ENCODE measurements around the gene TARP.
"Not testable (repeated sequence)": the region's sequence is repeated elsewhere in the genome, so short reads cannot be mapped to it uniquely, and the experiment has no call there.

TARP gene

DNA sequence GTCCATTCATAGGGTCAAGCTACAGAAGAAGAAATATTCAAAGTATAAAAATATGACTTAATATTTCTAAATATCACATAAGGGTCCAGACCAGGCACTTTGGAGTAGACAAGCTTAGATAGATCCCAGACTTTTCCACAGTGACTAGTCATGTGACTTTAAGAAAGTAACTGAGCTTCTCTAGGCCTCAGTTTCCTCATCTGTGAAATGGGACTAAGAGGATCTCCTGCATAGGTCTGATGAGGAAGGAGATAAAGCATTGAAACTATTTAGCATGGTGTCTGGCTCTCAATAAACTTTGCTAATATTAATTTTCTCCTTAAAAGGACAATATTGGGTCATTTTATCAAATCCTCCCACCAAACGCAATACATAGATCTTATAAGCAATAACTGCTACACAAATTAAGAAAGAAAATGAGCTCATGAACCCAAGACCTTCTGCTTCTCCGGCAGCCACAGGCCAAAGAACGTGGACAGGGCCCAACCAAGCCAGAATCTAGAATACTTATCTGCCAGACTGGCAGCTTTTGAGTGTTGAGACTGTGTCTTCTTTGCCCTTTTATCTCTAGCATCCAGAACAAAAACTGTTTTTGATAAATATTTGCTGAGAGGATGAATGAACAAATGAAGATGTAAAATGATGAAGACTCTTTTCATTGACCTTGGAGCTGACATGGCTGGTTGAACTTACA, 1.6 kb upstream of the TARP start:
- DNase-seq (ENCODE audit: low spot score) = no peak
- Histone ChIP-seq H3K27ac (replicated peaks; ENCODE audit: low read length) (no peak overlapping the region), H2BK12ac (ENCODE audit: low read length) (no peak overlapping the region), H3K4me1 (ENCODE audit: control insufficient read depth in 2 of 2, insufficient read depth in 1 of 2, low read depth in 1 of 2, low read length in 2 of 2) (no peaks in the 10 kb centered on the region), H4K91ac (ENCODE audit: low read depth, low read length, poor library complexity) (no peak overlapping the region), H2BK120ac (ENCODE audit: low read depth, low read length) (no peak overlapping the region), H2AFZ (ENCODE audit: low read length) (no peak overlapping the region), H3K4me2 (ENCODE audit: insufficient read depth, low read length, poor library complexity, severe bottlenecking) (no peak overlapping the region), H2BK5ac (ENCODE audit: low read length) (no peak overlapping the region), H2AK5ac (ENCODE audit: low read depth, low read length) (no peak overlapping the region), H3K4me3 (ENCODE audit: low read length in 2 of 2) (no peak overlapping the region), H3K27me3 (ENCODE audit: control insufficient read depth in 3 of 3, insufficient read depth in 3 of 3, low read depth in 1 of 3, low read length in 3 of 3) (no peaks in the 10 kb centered on the region), H2BK15ac (ENCODE audit: low read length) (no peak overlapping the region), H3K18ac (ENCODE audit: low read length) (no peak overlapping the region), H3K4ac (ENCODE audit: low read length) (no peak overlapping the region), H3K9ac (ENCODE audit: low read depth, low read length, poor library complexity) (no peak overlapping the region), H3K23ac (ENCODE audit: low read depth, low read length, poor library complexity) (no peak overlapping the region), H3K14ac (ENCODE audit: low read length) (no peak overlapping the region), H3K79me1 (ENCODE audit: low read depth, low read length) (no peaks in the 10 kb centered on the region), H3K36me3 (replicated peaks in 1 of 2; ENCODE audit: control insufficient read depth in 2 of 2, insufficient read depth in 2 of 2, low read length in 2 of 2) (no peaks in the 10 kb centered on the region), H4K8ac (ENCODE audit: low read depth, low read length) (no peak overlapping the region), H3K9me3 (replicated peaks in 1 of 2; ENCODE audit: control insufficient read depth in 2 of 2, insufficient read depth in 1 of 2, low read depth in 1 of 2, low read length in 2 of 2) (no peaks in the 10 kb centered on the region)
- no CpG with 5 or more reads among the region's 3 CpGs for WGBS, 2 donors (ENCODE audit: extremely low coverage in 2 of 2, insufficient read length in 2 of 2, insufficient replicate concordance in 1 of 2)

DNA sequence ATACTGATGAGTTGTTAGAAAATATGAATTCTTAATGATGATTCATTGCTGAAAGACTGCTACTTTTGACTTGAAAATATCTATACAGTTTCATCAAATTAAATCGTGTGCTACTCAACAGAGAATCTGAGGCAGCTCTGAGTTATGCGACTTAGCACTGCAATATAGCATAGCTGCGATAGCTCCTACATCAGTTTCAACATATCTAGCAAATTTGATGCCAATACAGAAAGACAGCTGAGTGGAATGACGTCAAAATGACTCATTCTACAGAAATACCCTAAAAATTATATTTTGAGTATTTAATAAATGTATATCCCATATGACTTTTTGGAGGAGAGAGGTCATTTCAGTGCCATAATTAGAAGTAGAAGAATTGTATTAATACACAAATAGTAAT, 1.1 kb upstream of the TARP start:
- no peak overlapping the region for H3K4ac ChIP-seq (ENCODE audit: low read length)
- H3K4me3 ChIP-seq (ENCODE audit: low read length in 2 of 2) = no peak overlapping the region
- H3K36me3 ChIP-seq (replicated peaks in 1 of 2; ENCODE audit: control insufficient read depth in 2 of 2, insufficient read depth in 2 of 2, low read length in 2 of 2) = no peaks in the 10 kb centered on the region
- no peak overlapping the region for H2BK120ac ChIP-seq (ENCODE audit: low read depth, low read length)
- H2AFZ ChIP-seq (ENCODE audit: low read length) = no peak overlapping the region
- no peak overlapping the region for H3K18ac ChIP-seq (ENCODE audit: low read length)
- H3K23ac ChIP-seq (ENCODE audit: low read depth, low read length, poor library complexity) = no peak overlapping the region
- no peak overlapping the region for H2BK15ac ChIP-seq (ENCODE audit: low read length)
- H3K79me1 ChIP-seq (ENCODE audit: low read depth, low read length) = no peaks in the 10 kb centered on the region
- H4K91ac ChIP-seq (ENCODE audit: low read depth, low read length, poor library complexity) = no peak overlapping the region
- no peak overlapping the region for H2AK5ac ChIP-seq (ENCODE audit: low read depth, low read length)
- H3K9me3 ChIP-seq (replicated peaks in 1 of 2; ENCODE audit: control insufficient read depth in 2 of 2, insufficient read depth in 1 of 2, low read depth in 1 of 2, low read length in 2 of 2) = no peaks in the 10 kb centered on the region
- no peak overlapping the region for H3K14ac ChIP-seq (ENCODE audit: low read length)
- DNase-seq (ENCODE audit: low spot score) = no peak
- no peak overlapping the region for H3K4me2 ChIP-seq (ENCODE audit: insufficient read depth, low read length, poor library complexity, severe bottlenecking)
- no peak overlapping the region for H2BK5ac ChIP-seq (ENCODE audit: low read length)
- no peak overlapping the region for H3K9ac ChIP-seq (ENCODE audit: low read depth, low read length, poor library complexity)
- no peak overlapping the region for H4K8ac ChIP-seq (ENCODE audit: low read depth, low read length)
- no peak overlapping the region for H3K27ac ChIP-seq (replicated peaks; ENCODE audit: low read length)
- whole genome bisulfite sequencing, 2 donors (ENCODE audit: extremely low coverage in 2 of 2, insufficient read length in 2 of 2, insufficient replicate concordance in 1 of 2) = no CpG with 5 or more reads among the region's 4 CpGs
- no peak overlapping the region for H2BK12ac ChIP-seq (ENCODE audit: low read length)
- no peaks in the 10 kb centered on the region for H3K27me3 ChIP-seq (ENCODE audit: control insufficient read depth in 3 of 3, insufficient read depth in 3 of 3, low read depth in 1 of 3, low read length in 3 of 3)
- no peaks in the 10 kb centered on the region for H3K4me1 ChIP-seq (ENCODE audit: control insufficient read depth in 2 of 2, insufficient read depth in 1 of 2, low read depth in 1 of 2, low read length in 2 of 2)

- not testable (repeated sequence) for H4K91ac ChIP-seq (ENCODE audit: low read depth, low read length, poor library complexity); H3K4me3 ChIP-seq (ENCODE audit: low read length in 2 of 2); H3K14ac ChIP-seq (ENCODE audit: low read length); H3K79me1 ChIP-seq (ENCODE audit: low read depth, low read length); H4K8ac ChIP-seq (ENCODE audit: low read depth, low read length); H3K4me1 ChIP-seq (ENCODE audit: control insufficient read depth in 2 of 2, insufficient read depth in 1 of 2, low read depth in 1 of 2, low read length in 2 of 2); H3K4ac ChIP-seq (ENCODE audit: low read length); H2AK5ac ChIP-seq (ENCODE audit: low read depth, low read length); DNase-seq (ENCODE audit: low spot score); H2AFZ ChIP-seq (ENCODE audit: low read length); H2BK12ac ChIP-seq (ENCODE audit: low read length); H2BK120ac ChIP-seq (ENCODE audit: low read depth, low read length); H3K36me3 ChIP-seq (replicated peaks in 1 of 2; ENCODE audit: control insufficient read depth in 2 of 2, insufficient read depth in 2 of 2, low read length in 2 of 2); H3K27ac ChIP-seq (replicated peaks; ENCODE audit: low read length); H3K23ac ChIP-seq (ENCODE audit: low read depth, low read length, poor library complexity); H3K9ac ChIP-seq (ENCODE audit: low read depth, low read length, poor library complexity); H3K4me2 ChIP-seq (ENCODE audit: insufficient read depth, low read length, poor library complexity, severe bottlenecking); H3K27me3 ChIP-seq (ENCODE audit: control insufficient read depth in 3 of 3, insufficient read depth in 3 of 3, low read depth in 1 of 3, low read length in 3 of 3); H2BK15ac ChIP-seq (ENCODE audit: low read length); H2BK5ac ChIP-seq (ENCODE audit: low read length); H3K9me3 ChIP-seq (replicated peaks in 1 of 2; ENCODE audit: control insufficient read depth in 2 of 2, insufficient read depth in 1 of 2, low read depth in 1 of 2, low read length in 2 of 2); H3K18ac ChIP-seq (ENCODE audit: low read length)
- WGBS, 2 donors (ENCODE audit: extremely low coverage in 2 of 2, insufficient read length in 2 of 2, insufficient replicate concordance in 1 of 2) = no CpG with 5 or more reads among the region's 2 CpGs
Observed at GRCh38 chr7:38270405-38270804, 3.0 kb downstream of the TARP start.

DNA sequence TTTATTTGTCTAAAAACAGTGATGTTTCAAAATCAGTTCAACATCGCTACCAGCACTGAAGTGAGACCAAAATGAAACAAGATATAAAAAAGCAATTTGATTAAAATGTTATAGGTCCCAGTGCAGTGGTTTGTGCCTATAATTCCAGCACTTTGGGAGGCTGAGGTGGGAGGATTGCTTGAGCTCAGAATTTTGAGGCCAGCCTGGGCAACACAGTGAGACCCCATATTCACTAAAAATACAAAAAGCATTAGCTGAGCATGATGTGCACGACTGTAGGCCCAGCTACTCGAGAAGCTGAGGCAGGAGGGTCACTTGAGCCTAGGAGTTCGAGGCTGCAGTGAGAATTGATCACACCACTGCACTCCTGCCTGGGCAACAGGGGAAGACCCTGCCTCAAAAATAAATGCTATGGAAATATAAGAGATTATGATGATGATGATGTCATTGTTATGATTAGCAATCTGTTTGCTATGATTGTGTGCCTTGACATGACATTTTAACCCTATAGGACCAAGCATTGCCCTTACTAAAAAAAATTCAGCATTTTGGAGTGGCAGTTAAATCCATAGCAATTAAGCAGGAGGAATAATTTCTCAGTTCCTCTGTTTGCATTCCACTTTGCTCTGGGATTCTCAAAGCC, 3.6 kb downstream of the TARP start:
- H3K14ac ChIP-seq (ENCODE audit: low read length); H3K4me2 ChIP-seq (ENCODE audit: insufficient read depth, low read length, poor library complexity, severe bottlenecking); H3K4me1 ChIP-seq (ENCODE audit: control insufficient read depth in 2 of 2, insufficient read depth in 1 of 2, low read depth in 1 of 2, low read length in 2 of 2); H2BK5ac ChIP-seq (ENCODE audit: low read length); H2AK5ac ChIP-seq (ENCODE audit: low read depth, low read length); H3K27ac ChIP-seq (replicated peaks; ENCODE audit: low read length); H4K91ac ChIP-seq (ENCODE audit: low read depth, low read length, poor library complexity); H3K9ac ChIP-seq (ENCODE audit: low read depth, low read length, poor library complexity); H3K79me1 ChIP-seq (ENCODE audit: low read depth, low read length); H3K4ac ChIP-seq (ENCODE audit: low read length); H3K4me3 ChIP-seq (ENCODE audit: low read length in 2 of 2); H3K9me3 ChIP-seq (replicated peaks in 1 of 2; ENCODE audit: control insufficient read depth in 2 of 2, insufficient read depth in 1 of 2, low read depth in 1 of 2, low read length in 2 of 2); H2BK15ac ChIP-seq (ENCODE audit: low read length); H3K27me3 ChIP-seq (ENCODE audit: control insufficient read depth in 3 of 3, insufficient read depth in 3 of 3, low read depth in 1 of 3, low read length in 3 of 3); H2AFZ ChIP-seq (ENCODE audit: low read length); H2BK120ac ChIP-seq (ENCODE audit: low read depth, low read length); H3K23ac ChIP-seq (ENCODE audit: low read depth, low read length, poor library complexity); H2BK12ac ChIP-seq (ENCODE audit: low read length); H4K8ac ChIP-seq (ENCODE audit: low read depth, low read length); H3K18ac ChIP-seq (ENCODE audit: low read length); DNase-seq (ENCODE audit: low spot score); H3K36me3 ChIP-seq (replicated peaks in 1 of 2; ENCODE audit: control insufficient read depth in 2 of 2, insufficient read depth in 2 of 2, low read length in 2 of 2): not testable (repeated sequence)
- no CpG with 5 or more reads among the region's 4 CpGs for WGBS, 2 donors (ENCODE audit: extremely low coverage in 2 of 2, insufficient read length in 2 of 2, insufficient replicate concordance in 1 of 2)
